HUES6 (cell line): Measurements from ENCODE around the gene LAMA3.

Experiments used
- H3K27ac ChIP-seq: 2 replicates; pipeline ENCODE4 v1.7.0; 2013; ENCODE audit warnings: low read depth, mild to moderate bottlenecking, low read length, inconsistent platforms
- H3K27me3 ChIP-seq: 2 replicates; pipeline ENCODE4 v1.6.1; 2013; ENCODE audit warnings: low read length; ENCODE audit not compliant: control insufficient read depth, insufficient read depth
- H3K36me3 ChIP-seq: 2 replicates; pipeline ENCODE4 v1.6.1; 2013; ENCODE audit warnings: low read length; ENCODE audit not compliant: control insufficient read depth, insufficient read depth
- H3K4me1 ChIP-seq: 2 replicates; pipeline ENCODE4 v1.6.1; 2013; ENCODE audit warnings: low read length; ENCODE audit not compliant: control insufficient read depth, insufficient read depth
- H3K4me3 ChIP-seq: 2 replicates; pipeline ENCODE4 v1.5.1; 2013; ENCODE audit warnings: low read depth, low read length
- H3K9ac ChIP-seq: one replicate; pipeline ENCODE4 v1.6.1; 2013; ENCODE audit warnings: mild to moderate bottlenecking, low read length
- H3K9me3 ChIP-seq: 2 replicates; pipeline ENCODE4 v1.6.1; 2013; ENCODE audit warnings: low read depth, low read length; ENCODE audit not compliant: control insufficient read depth, insufficient read depth

LAMA3 gene

GRCh38 chr18:23809415-23809814 is 120.2 kb downstream of the LAMA3 start:
- Histone ChIP-seq H3K9me3 (peaks cover 2% of the 10 kb centered on the region; the same call in 1 of the 2 replicates), H3K4me3 (no peak overlapping the region), H3K36me3 (no peaks in the 10 kb centered on the region), H3K27ac (no peak overlapping the region), H3K4me1 (peaks cover 11% of the 10 kb centered on the region; the same call in 1 of the 2 replicates), H3K9ac (no peak overlapping the region), H3K27me3 (no peaks in the 10 kb centered on the region)

GRCh38 chr18:23810396-23810795 is 121.1 kb downstream of the LAMA3 start:
- peaks cover 18% of the 10 kb centered on the region; the same call in 1 of the 2 replicates for H3K4me1 ChIP-seq
- H3K9ac ChIP-seq = no peak overlapping the region
- H3K27me3 ChIP-seq = no peaks in the 10 kb centered on the region
- H3K27ac ChIP-seq = no peak overlapping the region
- H3K36me3 ChIP-seq = no peaks in the 10 kb centered on the region
- peaks cover 2% of the 10 kb centered on the region; the same call in 1 of the 2 replicates for H3K9me3 ChIP-seq
- no peak overlapping the region for H3K4me3 ChIP-seq

DNA sequence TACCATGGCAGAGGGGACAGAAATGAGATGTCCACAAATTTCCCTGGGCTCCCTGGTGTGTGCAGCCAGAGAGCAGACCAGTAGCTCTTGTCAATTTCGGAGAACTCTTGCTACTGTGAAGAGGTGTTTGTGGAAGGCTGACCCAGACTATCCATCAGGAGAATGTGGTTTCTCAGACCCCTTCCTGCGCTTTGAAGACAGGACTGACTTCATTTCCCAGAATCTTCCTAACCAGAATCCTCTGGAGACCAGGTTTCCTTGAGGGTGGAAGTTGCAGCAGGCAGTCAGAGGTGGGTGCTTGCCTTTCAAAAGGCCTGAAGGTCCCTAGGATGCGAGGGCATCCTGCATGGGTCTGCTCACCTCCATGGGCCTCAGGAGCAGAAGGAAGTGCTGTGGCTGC is 121.9 kb downstream of the LAMA3 start:
- H3K36me3 ChIP-seq = no peaks in the 10 kb centered on the region
- H3K27ac ChIP-seq = no peak overlapping the region
- H3K4me3 ChIP-seq = no peak overlapping the region
- H3K9ac ChIP-seq = no peak overlapping the region
- no peaks in the 10 kb centered on the region for H3K27me3 ChIP-seq
- peaks cover 18% of the 10 kb centered on the region; the same call in 1 of the 2 replicates for H3K4me1 ChIP-seq
- peaks cover 2% of the 10 kb centered on the region; the same call in 1 of the 2 replicates for H3K9me3 ChIP-seq

- Histone ChIP-seq H3K9ac (no peak overlapping the region), H3K4me3 (no peak overlapping the region), H3K27me3 (no peaks in the 10 kb centered on the region), H3K4me1 (peaks cover 18% of the 10 kb centered on the region; the same call in 1 of the 2 replicates), H3K9me3 (no peaks in the 10 kb centered on the region), H3K36me3 (no peaks in the 10 kb centered on the region), H3K27ac (0 out of 2 replicates have a peak overlapping the region, but pooled peaks have one; percentile 25)
These were observed 123.5 kb downstream of the LAMA3 start for GRCh38 chr18:23812546-23813440.

DNA sequence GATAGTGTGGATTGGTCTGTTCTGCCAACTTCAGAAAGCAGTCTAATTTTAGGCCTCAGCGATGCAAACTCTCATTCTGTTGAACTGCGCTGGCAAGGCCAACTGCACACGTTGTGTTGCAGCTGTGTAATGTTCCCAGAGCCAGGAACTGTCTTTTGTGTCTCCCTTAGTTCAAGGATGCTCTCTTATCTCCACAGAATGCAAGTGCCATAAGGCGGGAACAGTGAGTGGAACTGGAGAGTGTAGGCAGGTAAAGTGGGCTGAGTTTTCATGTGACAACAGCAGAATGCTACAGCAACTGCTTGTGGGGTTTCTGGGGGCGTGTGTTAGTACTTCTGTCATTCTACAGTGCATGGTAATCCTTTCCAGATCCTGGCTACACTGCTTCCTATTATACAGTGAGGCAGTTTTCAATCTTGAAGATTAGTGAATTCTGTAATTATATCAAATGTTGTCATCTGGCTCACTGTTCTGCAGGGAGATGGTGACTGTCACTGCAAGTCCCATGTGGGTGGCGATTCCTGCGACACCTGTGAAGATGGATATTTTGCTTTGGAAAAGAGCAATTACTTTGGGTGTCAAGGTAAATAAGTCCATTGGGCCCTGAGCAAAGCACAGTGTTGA is 125.8 kb downstream of the LAMA3 start:
- Histone ChIP-seq H3K36me3 (no peaks in the 10 kb centered on the region), H3K4me3 (no peak overlapping the region), H3K9me3 (no peaks in the 10 kb centered on the region), H3K9ac (no peak overlapping the region), H3K4me1 (peaks cover 18% of the 10 kb centered on the region; the same call in 1 of the 2 replicates), H3K27me3 (no peaks in the 10 kb centered on the region), H3K27ac (no peak overlapping the region)

- Histone ChIP-seq H3K36me3 (no peaks in the 10 kb centered on the region), H3K4me3 (no peak overlapping the region), H3K27me3 (no peaks in the 10 kb centered on the region), H3K9me3 (no peaks in the 10 kb centered on the region), H3K27ac (no peak overlapping the region), H3K9ac (no peak overlapping the region), H3K4me1 (peaks cover 25% of the 10 kb centered on the region)
These were observed 126.8 kb downstream of the LAMA3 start for GRCh38 chr18:23816021-23816420.

DNA sequence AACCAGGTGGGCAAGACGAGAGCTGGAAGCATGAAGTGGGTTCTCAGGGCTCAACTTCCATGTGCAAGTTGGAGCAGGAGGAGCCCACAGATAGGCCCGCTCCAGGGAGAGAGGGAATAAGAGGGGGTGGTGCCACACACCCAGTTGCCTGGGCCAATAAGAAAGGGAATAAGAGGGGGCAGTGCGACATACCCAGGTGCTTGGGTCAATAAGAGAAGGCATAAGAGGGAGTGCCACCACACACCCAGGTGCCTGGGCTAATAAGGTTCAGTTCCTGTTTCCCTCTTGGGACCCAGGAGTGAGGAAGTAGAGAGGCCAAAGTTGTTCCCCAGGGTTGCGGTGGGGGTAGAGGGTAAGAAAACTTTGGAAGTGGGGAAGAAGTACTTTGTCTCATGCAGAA is 127.5 kb downstream of the LAMA3 start:
- Histone ChIP-seq H3K4me1 (peaks cover 32% of the 10 kb centered on the region), H3K27ac (no peak overlapping the region), H3K4me3 (no peak overlapping the region), H3K9ac (no peak overlapping the region), H3K27me3 (no peaks in the 10 kb centered on the region), H3K9me3 (no peaks in the 10 kb centered on the region), H3K36me3 (no peaks in the 10 kb centered on the region)

DNA sequence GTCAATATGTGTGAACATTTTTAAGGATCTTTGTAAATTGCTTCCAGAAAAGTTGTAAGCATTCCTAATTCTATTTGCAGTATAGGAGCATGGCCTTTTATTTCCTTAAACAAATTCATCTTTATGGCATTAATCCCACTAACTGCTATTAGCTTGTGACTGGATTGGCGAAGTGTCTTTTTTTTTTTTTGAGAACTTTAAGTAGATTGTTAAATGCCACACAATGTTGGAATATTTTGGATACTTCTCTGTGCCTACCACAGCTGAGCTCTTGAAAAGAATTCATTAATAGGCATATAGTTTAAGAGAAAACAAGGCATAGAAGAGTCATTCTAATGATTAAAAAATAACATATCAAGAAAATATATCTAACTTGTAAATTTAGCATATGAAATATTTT is 129.7 kb downstream of the LAMA3 start:
- Histone ChIP-seq H3K27me3 (no peaks in the 10 kb centered on the region), H3K4me1 (peaks cover 37% of the 10 kb centered on the region), H3K9ac (no peak overlapping the region), H3K4me3 (no peak overlapping the region), H3K9me3 (no peaks in the 10 kb centered on the region), H3K27ac (no peak overlapping the region), H3K36me3 (no peaks in the 10 kb centered on the region)

DNA sequence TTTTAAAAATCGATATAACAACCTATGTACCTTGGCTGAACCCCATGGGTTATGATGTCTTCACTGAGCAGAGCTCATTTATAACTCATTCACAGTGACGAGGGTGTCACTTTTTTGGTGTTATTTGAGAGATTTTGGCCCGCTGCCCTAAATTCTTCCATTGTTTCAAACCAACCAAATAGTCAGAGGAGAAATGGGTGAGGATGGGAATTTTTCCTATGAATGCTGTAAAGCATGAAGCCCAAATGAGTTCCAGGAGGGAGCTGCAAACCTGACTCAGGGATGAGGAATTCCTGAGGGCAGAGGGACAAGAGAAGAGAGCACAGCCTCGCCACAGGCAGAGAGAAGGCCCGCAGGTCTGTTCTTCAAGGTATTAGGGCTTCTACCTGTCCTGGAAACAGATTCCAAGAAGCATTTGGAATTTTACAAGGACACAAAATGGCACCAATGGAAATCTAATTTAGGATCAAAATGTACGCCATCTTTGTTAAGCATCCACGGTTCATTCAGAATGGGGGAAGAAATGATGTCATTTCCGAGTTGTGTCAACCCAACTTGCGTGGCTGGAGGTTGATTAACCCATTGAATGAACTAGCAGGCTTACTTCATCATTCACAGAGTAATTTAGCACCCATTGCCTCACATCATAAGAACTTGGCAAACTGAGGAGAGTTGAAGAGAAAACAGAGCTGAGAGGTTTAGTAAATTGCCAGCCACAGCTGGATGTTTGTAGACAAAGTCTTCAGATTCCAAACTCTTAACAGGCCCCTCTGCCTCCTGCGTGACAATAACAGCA is 133.5 kb downstream of the LAMA3 start:
- H3K9me3 ChIP-seq = no peaks in the 10 kb centered on the region
- H3K27me3 ChIP-seq = no peaks in the 10 kb centered on the region
- no peak overlapping the region for H3K9ac ChIP-seq
- peaks cover 26% of the 10 kb centered on the region for H3K4me1 ChIP-seq
- H3K4me3 ChIP-seq = no peak overlapping the region
- no peaks in the 10 kb centered on the region for H3K36me3 ChIP-seq
- H3K27ac ChIP-seq = no peak overlapping the region

GRCh38 chr18:23824240-23824639 is 135.0 kb downstream of the LAMA3 start:
- H3K9me3 ChIP-seq = no peaks in the 10 kb centered on the region
- peaks cover 26% of the 10 kb centered on the region for H3K4me1 ChIP-seq
- H3K27me3 ChIP-seq = no peaks in the 10 kb centered on the region
- H3K4me3 ChIP-seq = no peak overlapping the region
- no peak overlapping the region for H3K9ac ChIP-seq
- no peaks in the 10 kb centered on the region for H3K36me3 ChIP-seq
- H3K27ac ChIP-seq = no peak overlapping the region
